B cell (primary cell): ENCODE measurements around the gene CTDNEP1.

Source experiments
- EZH2 ChIP-seq: IDR thresholded peaks from 2 replicates; pipeline ENCODE4 v1.6.1; 2012; ENCODE audit warnings: borderline replicate concordance, low read depth, mild to moderate bottlenecking, moderate library complexity, low read length; ENCODE audit not compliant: insufficient read depth, poor library complexity, severe bottlenecking
- TF ChIP-seq, protein P1 (sequence below): fragments of 200-600 bp; IDR thresholded peaks from one replicate; pipeline ENCODE4 v1.8.0; 2022; ENCODE audit warnings: antibody characterized with exemption, mild to moderate bottlenecking

DNA sequence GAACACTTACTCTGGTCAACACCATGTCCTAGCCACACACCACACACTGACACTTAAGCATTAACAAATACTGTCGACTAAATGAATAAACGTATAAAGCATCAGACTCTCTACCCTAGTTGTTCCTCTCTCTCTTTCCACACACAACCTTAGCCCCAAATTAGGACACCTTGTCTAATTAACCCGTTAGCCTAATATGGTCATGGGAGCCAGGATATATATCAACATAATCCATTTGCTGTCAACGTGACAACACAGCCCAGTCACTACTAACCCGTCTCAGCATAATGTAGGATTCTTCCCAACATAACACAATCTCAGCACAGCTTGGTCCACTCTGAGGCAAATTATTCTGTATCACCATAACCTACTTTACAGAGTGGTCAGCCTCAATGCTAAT is 19.4 kb downstream of the CTDNEP1 start:
- TF ChIP-seq, protein P1, sequence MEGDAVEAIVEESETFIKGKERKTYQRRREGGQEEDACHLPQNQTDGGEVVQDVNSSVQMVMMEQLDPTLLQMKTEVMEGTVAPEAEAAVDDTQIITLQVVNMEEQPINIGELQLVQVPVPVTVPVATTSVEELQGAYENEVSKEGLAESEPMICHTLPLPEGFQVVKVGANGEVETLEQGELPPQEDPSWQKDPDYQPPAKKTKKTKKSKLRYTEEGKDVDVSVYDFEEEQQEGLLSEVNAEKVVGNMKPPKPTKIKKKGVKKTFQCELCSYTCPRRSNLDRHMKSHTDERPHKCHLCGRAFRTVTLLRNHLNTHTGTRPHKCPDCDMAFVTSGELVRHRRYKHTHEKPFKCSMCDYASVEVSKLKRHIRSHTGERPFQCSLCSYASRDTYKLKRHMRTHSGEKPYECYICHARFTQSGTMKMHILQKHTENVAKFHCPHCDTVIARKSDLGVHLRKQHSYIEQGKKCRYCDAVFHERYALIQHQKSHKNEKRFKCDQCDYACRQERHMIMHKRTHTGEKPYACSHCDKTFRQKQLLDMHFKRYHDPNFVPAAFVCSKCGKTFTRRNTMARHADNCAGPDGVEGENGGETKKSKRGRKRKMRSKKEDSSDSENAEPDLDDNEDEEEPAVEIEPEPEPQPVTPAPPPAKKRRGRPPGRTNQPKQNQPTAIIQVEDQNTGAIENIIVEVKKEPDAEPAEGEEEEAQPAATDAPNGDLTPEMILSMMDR = no peak
- TF ChIP-seq EZH2 = no peak
